ENCODE results near the gene MYBPH. TPM values are rescaled to one million over a fixed set of nuclear protein-coding genes. Genes with fewer than 3 reads are reported as not detected.

The MYBPH gene
- total RNA-seq (109 TPM), polyA plus RNA-seq (ENCODE audit: insufficient read depth in 1 of 8, insufficient read length in 8 of 8, low replicate concordance in 1 of 8) (100 to 1,000 TPM; 207 to 554 (median 329) TPM)
- long read RNA-seq, donor 1, transcript MYBPH-201 (11 exons, 1,805 nt): major isoform, 26 of 83 reads
- long read RNA-seq, donor 1, partial matches to known transcripts: 57 of 83 reads
- long read RNA-seq, donor 1, other reads (novel, unspliced or antisense): 0 of 83 reads
- long read RNA-seq, donor 2, transcript MYBPH-201 (11 exons, 1,805 nt): major isoform, 12 of 39 reads
- long read RNA-seq, donor 2, partial matches to known transcripts: 27 of 39 reads
- long read RNA-seq, donor 2, other reads (novel, unspliced or antisense): 0 of 39 reads
- long read RNA-seq, donor 3, transcript MYBPH-201 (11 exons, 1,805 nt): major isoform, 106 of 469 reads
- long read RNA-seq, donor 3, partial matches to known transcripts: 363 of 469 reads
- long read RNA-seq, donor 3, other reads (novel, unspliced or antisense): 0 of 469 reads
- long read RNA-seq, donor 4, transcript MYBPH-201 (11 exons, 1,805 nt): major isoform, 51 of 290 reads
- long read RNA-seq, donor 4, partial matches to known transcripts: 239 of 290 reads
- long read RNA-seq, donor 4, other reads (novel, unspliced or antisense): 0 of 290 reads
- long read RNA-seq, donor 5, transcript MYBPH-201 (11 exons, 1,805 nt): major isoform, 92 of 402 reads
- long read RNA-seq, donor 5, partial matches to known transcripts: 310 of 402 reads
- long read RNA-seq, donor 5, other reads (novel, unspliced or antisense): 0 of 402 reads
- long read RNA-seq, donor 6, transcript MYBPH-201 (11 exons, 1,805 nt): major isoform, 113 of 388 reads
- long read RNA-seq, donor 6, partial matches to known transcripts: 268 of 388 reads
- long read RNA-seq, donor 6, other reads (novel, unspliced or antisense): 7 of 388 reads
- long read RNA-seq, donor 7, transcript MYBPH-201 (11 exons, 1,805 nt): major isoform, 58 of 346 reads
- long read RNA-seq, donor 7, partial matches to known transcripts: 283 of 346 reads
- long read RNA-seq, donor 7, other reads (novel, unspliced or antisense): 5 of 346 reads
- long read RNA-seq, donor 8, transcript MYBPH-201 (11 exons, 1,805 nt): major isoform, 40 of 125 reads
- long read RNA-seq, donor 8, partial matches to known transcripts: 85 of 125 reads
- long read RNA-seq, donor 8, other reads (novel, unspliced or antisense): 0 of 125 reads
- long read RNA-seq, donor 9, transcript MYBPH-201 (11 exons, 1,805 nt): major isoform, 35 of 185 reads
- long read RNA-seq, donor 9, partial matches to known transcripts: 150 of 185 reads
- long read RNA-seq, donor 9, other reads (novel, unspliced or antisense): 0 of 185 reads
- long read RNA-seq, donor 10, transcript MYBPH-201 (11 exons, 1,805 nt): major isoform, 42 of 186 reads
- long read RNA-seq, donor 10, partial matches to known transcripts: 144 of 186 reads
- long read RNA-seq, donor 10, other reads (novel, unspliced or antisense): 0 of 186 reads
- long read RNA-seq, donor 11, transcript MYBPH-201 (11 exons, 1,805 nt): major isoform, 60 of 229 reads
- long read RNA-seq, donor 11, partial matches to known transcripts: 169 of 229 reads
- long read RNA-seq, donor 11, other reads (novel, unspliced or antisense): 0 of 229 reads

GRCh38 chr1:203175237-203175826 lies at the start of gene MYBPH:
Gene MYBPH (minus strand): TSS chr1:203175826. CDS start chr1:203175755, 71 bp downstream.
- Histone ChIP-seq H3K36me3 (ENCODE audit: control insufficient read depth, insufficient read depth, low read length) (peaks cover 14% of the 10 kb centered on the region), H3K27me3 (ENCODE audit: control insufficient read depth, insufficient read depth, low read length) (peaks cover 4% of the 10 kb centered on the region), H3K9me3 (replicated peaks; ENCODE audit: control insufficient read depth, low read depth, low read length) (no peaks in the 10 kb centered on the region), H3K4me1 (ENCODE audit: control insufficient read depth, insufficient read depth, low read length) (peaks cover 91% of the 10 kb centered on the region), H3K27ac (ENCODE audit: low read length) (peak within 1 kb of the TSS; percentile 72), H3K4me3 (ENCODE audit: low read length) (peak within 1 kb of the TSS; percentile 42)
- whole genome bisulfite sequencing (ENCODE audit: insufficient coverage): 65% methylated on average over 5 of the region's 5 CpGs
- no peak for DNase-seq

GRCh38 chr1:203225071-203225470 lies 49.4 kb upstream of the MYBPH start:
- Histone ChIP-seq H3K9me3 (replicated peaks; ENCODE audit: control insufficient read depth, low read depth, low read length) (no peaks in the 10 kb centered on the region), H3K4me3 (ENCODE audit: low read length) (no peak overlapping the region), H3K4me1 (ENCODE audit: control insufficient read depth, insufficient read depth, low read length) (no peaks in the 10 kb centered on the region), H3K36me3 (ENCODE audit: control insufficient read depth, insufficient read depth, low read length) (no peaks in the 10 kb centered on the region), H3K27me3 (ENCODE audit: control insufficient read depth, insufficient read depth, low read length) (peaks cover 46% of the 10 kb centered on the region), H3K27ac (ENCODE audit: low read length) (no peak overlapping the region)
- DNase-seq: no peak
- 60% methylated on average over 3 of the region's 4 CpGs for WGBS (ENCODE audit: insufficient coverage)

- WGBS (ENCODE audit: insufficient coverage): 76% methylated on average over 15 of the region's 18 CpGs
- DNase-seq: no peak
- Histone ChIP-seq H3K36me3 (ENCODE audit: control insufficient read depth, insufficient read depth, low read length) (no peaks in the 10 kb centered on the region), H3K27me3 (ENCODE audit: control insufficient read depth, insufficient read depth, low read length) (peaks cover 41% of the 10 kb centered on the region), H3K9me3 (replicated peaks; ENCODE audit: control insufficient read depth, low read depth, low read length) (no peaks in the 10 kb centered on the region), H3K4me1 (ENCODE audit: control insufficient read depth, insufficient read depth, low read length) (no peaks in the 10 kb centered on the region), H3K27ac (ENCODE audit: low read length) (no peak overlapping the region), H3K4me3 (ENCODE audit: low read length) (no peak overlapping the region)
These were observed 47.6 kb upstream of the MYBPH start for GRCh38 chr1:203223012-203223775.

- Histone ChIP-seq H3K9me3 (replicated peaks; ENCODE audit: control insufficient read depth, low read depth, low read length) (no peaks in the 10 kb centered on the region), H3K4me1 (ENCODE audit: control insufficient read depth, insufficient read depth, low read length) (peaks cover 26% of the 10 kb centered on the region), H3K4me3 (ENCODE audit: low read length) (no peak overlapping the region), H3K27me3 (ENCODE audit: control insufficient read depth, insufficient read depth, low read length) (peaks cover 47% of the 10 kb centered on the region), H3K27ac (ENCODE audit: low read length) (no peak overlapping the region), H3K36me3 (ENCODE audit: control insufficient read depth, insufficient read depth, low read length) (no peaks in the 10 kb centered on the region)
- no peak for DNase-seq
- WGBS (ENCODE audit: insufficient coverage): 57% methylated on average over 5 of the region's 8 CpGs
These were observed 44.3 kb upstream of the MYBPH start for GRCh38 chr1:203219934-203220333.

- Histone ChIP-seq H3K4me1 (ENCODE audit: control insufficient read depth, insufficient read depth, low read length) (peaks cover 26% of the 10 kb centered on the region), H3K27ac (ENCODE audit: low read length) (no peak overlapping the region), H3K4me3 (ENCODE audit: low read length) (no peak overlapping the region), H3K36me3 (ENCODE audit: control insufficient read depth, insufficient read depth, low read length) (no peaks in the 10 kb centered on the region), H3K9me3 (replicated peaks; ENCODE audit: control insufficient read depth, low read depth, low read length) (no peaks in the 10 kb centered on the region), H3K27me3 (ENCODE audit: control insufficient read depth, insufficient read depth, low read length) (peaks cover 43% of the 10 kb centered on the region)
- DNase-seq: no peak
- WGBS (ENCODE audit: insufficient coverage): no CpG with 5 or more reads among the region's 1 CpG
These were observed 43.5 kb upstream of the MYBPH start for GRCh38 chr1:203219171-203219570.

GRCh38 chr1:203217668-203218067 lies 42.0 kb upstream of the MYBPH start:
- DNase-seq: no peak
- Histone ChIP-seq H3K27me3 (ENCODE audit: control insufficient read depth, insufficient read depth, low read length) (peaks cover 34% of the 10 kb centered on the region), H3K9me3 (replicated peaks; ENCODE audit: control insufficient read depth, low read depth, low read length) (no peaks in the 10 kb centered on the region), H3K36me3 (ENCODE audit: control insufficient read depth, insufficient read depth, low read length) (no peaks in the 10 kb centered on the region), H3K4me3 (ENCODE audit: low read length) (no peak overlapping the region), H3K4me1 (ENCODE audit: control insufficient read depth, insufficient read depth, low read length) (peaks cover 30% of the 10 kb centered on the region), H3K27ac (ENCODE audit: low read length) (no peak overlapping the region)
- 80% methylated on average over 1 of the region's 7 CpGs for WGBS (ENCODE audit: insufficient coverage)

GRCh38 chr1:203217139-203217655 lies 41.6 kb upstream of the MYBPH start:
- no peak overlapping the region for H3K4me3 ChIP-seq (ENCODE audit: low read length)
- no peak overlapping the region for H3K27ac ChIP-seq (ENCODE audit: low read length)
- H3K4me1 ChIP-seq (ENCODE audit: control insufficient read depth, insufficient read depth, low read length): peaks cover 30% of the 10 kb centered on the region
- no peak for DNase-seq
- no peaks in the 10 kb centered on the region for H3K9me3 ChIP-seq (replicated peaks; ENCODE audit: control insufficient read depth, low read depth, low read length)
- no peaks in the 10 kb centered on the region for H3K36me3 ChIP-seq (ENCODE audit: control insufficient read depth, insufficient read depth, low read length)
- WGBS (ENCODE audit: insufficient coverage): 39% methylated on average over 3 of the region's 6 CpGs
- H3K27me3 ChIP-seq (ENCODE audit: control insufficient read depth, insufficient read depth, low read length): peaks cover 34% of the 10 kb centered on the region

GRCh38 chr1:203216274-203217138 lies 40.9 kb upstream of the MYBPH start:
- Histone ChIP-seq H3K4me3 (ENCODE audit: low read length) (no peak overlapping the region), H3K27ac (ENCODE audit: low read length) (no peak overlapping the region), H3K27me3 (ENCODE audit: control insufficient read depth, insufficient read depth, low read length) (peaks cover 31% of the 10 kb centered on the region), H3K4me1 (ENCODE audit: control insufficient read depth, insufficient read depth, low read length) (peaks cover 30% of the 10 kb centered on the region), H3K9me3 (replicated peaks; ENCODE audit: control insufficient read depth, low read depth, low read length) (no peaks in the 10 kb centered on the region), H3K36me3 (ENCODE audit: control insufficient read depth, insufficient read depth, low read length) (no peaks in the 10 kb centered on the region)
- 19% methylated on average over 19 of the region's 19 CpGs for WGBS (ENCODE audit: insufficient coverage)
- DNase-seq: peak; percentile 86
